ENCODE data around the gene ATP8A2.

GRCh38 chr13:26015271-26016125, 643.7 kb downstream of the ATP8A2 start:
- TF ChIP-seq EZH2 (IDR thresholded peaks at IDR 0.05) (no peak), FOXP2 (optimal IDR thresholded peaks at IDR 0.05; ENCODE audit: control extremely low read depth, extremely low read length, insufficient read depth) (no peak)
